HL-60 (cell line): Measurements from ENCODE around the gene HDAC9.

ENCODE experiments used
- DNase-seq, 2 experiments: peaks; one replicate each; pipeline ENCODE4 v3.0.0-alpha.2; 2010 to 2020; ENCODE audit warnings: low read depth in 1 of 2, low spot score in 1 of 2
- H3K27ac ChIP-seq: fragments of 250-450 bp; sonication (Bioruptor Pico); replicated peaks from 2 replicates; pipeline ENCODE4 v1.5.1; 2020; ENCODE audit warnings: mild to moderate bottlenecking, moderate library complexity
- H3K27me3 ChIP-seq: fragments of 250-450 bp; sonication (Bioruptor Pico); 2 replicates; pipeline ENCODE4 v1.5.1; 2021; ENCODE audit warnings: mild to moderate bottlenecking, moderate library complexity; ENCODE audit not compliant: insufficient read depth, poor library complexity, severe bottlenecking
- H3K4me3 ChIP-seq: replicated peaks from 2 replicates; pipeline ENCODE4 v1.5.1; 2011; ENCODE audit warnings: mild to moderate bottlenecking, control low read depth, low read length; ENCODE audit not compliant: insufficient read depth
- CTCF ChIP-seq: IDR thresholded peaks from one replicate; pipeline ENCODE4 v1.5.1; 2011; ENCODE audit warnings: low read length, control low read depth, inconsistent platforms; ENCODE audit not compliant: insufficient read depth
- GABPA ChIP-seq: IDR thresholded peaks from 2 replicates; pipeline ENCODE4 v1.6.1; 2012; ENCODE audit warnings: low read depth
- POLR2AphosphoS5 ChIP-seq: IDR thresholded peaks from 2 replicates; pipeline ENCODE4 v1.6.1; 2012; ENCODE audit warnings: low read depth
- REST ChIP-seq: IDR thresholded peaks from 2 replicates; pipeline ENCODE4 v1.6.1; 2012; ENCODE audit warnings: low read depth; ENCODE audit not compliant: insufficient replicate concordance
- SPI1 ChIP-seq: IDR thresholded peaks from 2 replicates; pipeline ENCODE4 v1.6.1; 2012; ENCODE audit warnings: low read depth, mild to moderate bottlenecking, borderline replicate concordance

HDAC9 gene

GRCh38 chr7:18901982-18902421 lies 406.5 kb downstream of the HDAC9 start:
- no peaks in the 10 kb centered on the region for H3K27me3 ChIP-seq
- DNase-seq: no peak
- TF ChIP-seq REST (no peak), CTCF (no peak), POLR2AphosphoS5 (no peak), GABPA (no peak), SPI1 (no peak)
- no peak overlapping the region for H3K4me3 ChIP-seq
- no peak overlapping the region for H3K27ac ChIP-seq

- Histone ChIP-seq H3K4me3 (no peak overlapping the region), H3K27me3 (no peaks in the 10 kb centered on the region), H3K27ac (no peak overlapping the region)
- no peak for DNase-seq
- TF ChIP-seq CTCF (no peak), REST (no peak), GABPA (no peak), SPI1 (no peak), POLR2AphosphoS5 (no peak)
Observed at GRCh38 chr7:18902892-18903291, 407.3 kb downstream of the HDAC9 start.

GRCh38 chr7:18903695-18904094 lies 408.1 kb downstream of the HDAC9 start:
- TF ChIP-seq POLR2AphosphoS5 (no peak), GABPA (no peak), REST (no peak)
- H3K27ac ChIP-seq: no peak overlapping the region
- H3K4me3 ChIP-seq: no peak overlapping the region
- no peak for DNase-seq
- no peaks in the 10 kb centered on the region for H3K27me3 ChIP-seq
